ENCODE results near the gene CLCF1.
"Not testable (repeated sequence)": the region's sequence is repeated elsewhere in the genome, so short reads cannot be mapped to it uniquely, and the experiment has no call there.

CLCF1 gene

GRCh38 chr11:67408437-67409200, 35.2 kb upstream of the CLCF1 start:
- DNase-seq, result peak; percentile 46

DNA sequence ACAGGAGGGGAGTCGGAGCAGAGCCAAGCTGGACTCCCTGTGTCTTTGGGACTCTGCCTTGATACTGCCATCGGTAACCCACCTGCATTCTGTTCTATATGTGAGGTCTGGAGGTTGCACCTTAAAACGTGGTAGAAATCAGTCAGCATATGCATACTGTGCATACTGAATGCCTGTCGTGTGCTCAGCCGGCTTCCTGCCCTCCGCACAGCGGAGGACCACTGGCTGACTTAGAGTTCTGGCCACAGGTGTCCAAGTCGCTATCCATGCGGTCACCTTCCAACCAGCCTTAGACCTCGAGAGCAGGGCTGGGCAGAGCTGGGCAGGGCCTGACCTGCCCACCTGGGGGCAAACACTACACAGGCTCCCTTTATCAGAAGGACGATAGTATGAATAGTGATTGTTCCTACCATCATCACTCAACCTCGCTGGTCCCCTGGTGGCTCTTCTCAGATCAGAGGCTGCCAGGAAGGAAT, 34.3 kb upstream of the CLCF1 start:
- DNase-seq, result no peak

- DNase-seq, result no peak
Observed at GRCh38 chr11:67406969-67407687, 33.7 kb upstream of the CLCF1 start.

DNA sequence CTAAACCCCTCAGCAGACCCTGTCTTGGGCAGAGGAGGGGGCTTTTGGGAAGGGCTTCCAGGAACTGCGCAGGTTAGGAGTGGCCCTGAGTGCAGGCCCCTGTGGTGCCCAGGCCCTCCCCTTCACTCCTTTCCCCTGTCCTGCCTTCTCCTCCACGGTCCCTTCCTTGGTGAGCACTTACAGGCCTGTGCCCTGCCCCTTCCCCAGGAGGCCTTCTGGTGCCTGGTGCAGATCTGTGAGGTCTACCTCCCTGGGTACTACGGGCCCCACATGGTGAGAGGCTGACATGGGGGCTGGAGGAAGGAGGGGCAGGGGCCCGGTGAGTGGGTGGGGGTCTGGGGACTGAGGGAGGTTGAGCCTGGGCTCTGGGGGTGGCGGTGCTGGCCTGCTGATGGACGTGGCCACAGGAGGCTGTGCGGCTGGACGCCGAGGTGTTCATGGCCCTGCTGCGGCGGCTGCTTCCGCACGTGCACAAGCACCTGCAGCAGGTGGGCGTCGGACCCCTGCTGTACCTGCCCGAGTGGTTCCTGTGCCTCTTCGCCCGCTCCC, 33.1 kb upstream of the CLCF1 start:
- DNase-seq, result no peak

GRCh38 chr11:67405688-67406339, 32.4 kb upstream of the CLCF1 start:
- DNase-seq, result no peak

DNA sequence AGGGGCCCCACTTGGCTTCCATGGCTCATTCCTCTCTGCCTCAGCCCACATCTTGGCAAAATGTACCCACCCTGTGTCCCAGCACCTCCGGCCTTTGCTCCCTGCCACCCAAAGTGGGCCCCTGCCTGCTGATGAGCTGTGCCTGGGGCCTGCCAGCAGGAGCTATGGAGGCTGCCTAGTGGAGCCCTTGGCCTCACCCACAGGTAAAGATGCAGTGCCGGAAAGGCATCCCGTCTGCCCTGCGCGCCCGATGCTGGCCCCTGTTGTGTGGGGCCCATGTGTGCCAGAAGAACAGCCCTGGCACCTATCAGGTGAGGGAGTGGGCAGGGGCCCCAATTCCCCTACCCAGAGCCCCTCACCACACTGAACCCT, 31.8 kb upstream of the CLCF1 start:
- no peak for DNase-seq

DNA sequence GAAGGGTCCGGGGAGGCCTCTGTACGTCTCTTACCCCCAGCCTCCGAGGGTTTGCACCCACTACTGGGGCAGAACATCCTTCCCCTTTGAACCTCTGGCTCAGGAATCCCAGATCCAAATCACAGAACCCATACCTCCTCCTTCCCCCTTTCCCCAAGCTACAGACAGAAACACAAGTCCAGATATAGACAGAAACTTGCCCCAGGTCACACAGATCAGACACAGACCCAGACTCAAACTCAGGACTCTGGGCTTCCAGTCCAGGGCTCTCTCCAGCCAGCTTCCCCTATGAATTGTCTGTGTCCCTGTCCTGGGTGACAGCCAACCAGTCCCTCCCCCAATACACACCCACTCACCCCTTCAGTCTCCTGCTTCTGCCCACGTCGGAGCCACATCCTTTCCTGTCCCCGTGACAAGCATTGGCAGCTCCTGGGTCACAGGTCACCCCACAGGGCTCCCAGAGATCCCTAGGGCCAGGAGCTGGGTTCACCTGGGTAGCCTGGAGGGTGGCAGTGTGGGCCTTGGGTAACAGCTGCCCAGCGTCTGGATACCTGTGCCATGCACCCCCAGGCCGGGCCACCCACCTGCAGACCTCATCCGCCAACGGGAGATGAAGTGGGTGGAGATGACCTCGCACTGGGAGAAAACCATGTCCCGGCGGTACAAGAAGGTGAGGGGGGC, 31.3 kb upstream of the CLCF1 start:
- DNase-seq, result peak; percentile 77

DNA sequence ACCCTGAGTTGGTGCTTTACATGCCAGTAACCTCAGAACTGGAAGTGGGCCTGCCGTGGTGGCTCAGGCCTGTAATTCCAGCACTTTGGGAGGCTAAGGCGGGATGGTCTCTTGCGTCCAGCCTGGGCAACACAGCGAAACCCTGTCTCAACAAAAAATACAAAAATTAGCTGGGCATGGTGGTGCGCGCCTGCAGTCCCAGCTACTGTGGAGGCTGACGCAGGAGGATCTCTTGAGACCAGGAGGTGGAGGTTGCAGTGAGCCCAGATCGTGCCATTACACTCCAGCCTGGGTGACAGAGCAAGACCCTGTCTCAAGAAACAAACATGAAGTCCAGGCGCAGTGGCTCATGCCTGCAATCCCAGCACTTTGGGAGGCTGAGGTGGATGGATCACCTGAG, 29.7 kb upstream of the CLCF1 start:
- DNase-seq, result not testable (repeated sequence)

- not testable (repeated sequence) for DNase-seq
Observed at GRCh38 chr11:67402192-67402839, 28.9 kb upstream of the CLCF1 start.

GRCh38 chr11:67401495-67402191, 28.2 kb upstream of the CLCF1 start, which contains the start of gene PPP1CA:
Gene PPP1CA (minus strand): TSS chr11:67401858. CDS start chr11:67401782, 76 bp downstream.
- peak; percentile 92 for DNase-seq

DNA sequence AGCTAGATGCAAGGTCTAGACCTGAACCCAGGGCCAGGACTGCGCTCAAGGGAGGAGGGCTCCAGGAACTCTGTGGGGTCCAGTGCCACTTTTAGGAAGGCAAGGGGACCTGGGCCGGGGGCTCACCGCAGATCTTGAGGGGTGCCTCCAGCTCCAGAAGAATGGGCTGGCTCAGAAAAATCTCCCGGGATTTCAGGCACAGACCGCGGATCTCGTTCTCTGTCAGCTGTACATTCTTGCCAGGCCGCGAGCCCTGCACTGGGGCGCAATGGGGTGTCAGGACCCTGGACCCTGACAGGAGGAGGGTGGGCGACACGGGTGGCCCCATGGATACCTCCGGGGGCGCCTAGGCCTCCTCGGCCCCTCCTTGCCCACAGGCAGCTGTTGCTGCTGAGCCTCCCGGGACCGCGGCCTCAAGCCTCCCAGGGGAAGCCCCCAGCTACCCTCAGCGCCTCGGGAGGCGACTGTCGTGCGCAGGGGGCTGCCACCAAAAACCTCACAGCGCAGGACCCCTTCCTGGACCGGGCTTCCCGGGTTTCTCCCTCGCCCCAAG, 27.6 kb upstream of the CLCF1 start:
- DNase-seq, result no peak

GRCh38 chr11:67400251-67400941, 27.0 kb upstream of the CLCF1 start:
- no peak for DNase-seq

GRCh38 chr11:67398661-67399563, 25.5 kb upstream of the CLCF1 start:
- no peak for DNase-seq

- no peak for DNase-seq
Observed at GRCh38 chr11:67397986-67398660, 24.7 kb upstream of the CLCF1 start.

DNA sequence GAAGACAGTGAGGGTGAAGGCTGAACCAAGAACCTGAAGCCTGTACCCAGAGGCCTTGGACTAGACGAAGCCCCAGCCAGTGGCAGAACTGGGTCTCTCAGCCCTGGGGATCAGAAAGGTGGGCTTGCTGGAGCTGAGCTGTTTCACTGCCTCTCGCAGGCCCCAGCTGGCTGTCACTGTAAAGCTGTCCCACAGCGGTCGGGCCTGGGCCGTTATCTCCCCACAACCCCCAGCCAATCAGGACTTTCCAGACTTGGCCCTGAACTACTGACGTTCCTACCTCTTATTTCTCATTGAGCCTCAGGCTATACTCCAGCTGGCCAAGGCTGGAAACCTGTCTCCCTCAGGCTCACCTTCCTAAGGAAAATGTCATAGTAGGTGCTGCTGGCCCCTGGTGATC, 24.1 kb upstream of the CLCF1 start:
- DNase-seq, result no peak

- no peak for DNase-seq
Observed at GRCh38 chr11:67396587-67397389, 23.4 kb upstream of the CLCF1 start.

GRCh38 chr11:67396259-67396581, 22.8 kb upstream of the CLCF1 start:
- DNase-seq, result no peak

- DNase-seq, result no peak
Observed at GRCh38 chr11:67395555-67396258, 22.3 kb upstream of the CLCF1 start.

All from activated CD4-positive, alpha-beta T cell treated with anti-CD3 and anti-CD28 coated beads, Interleukin-2, amount 50 U/mL, for 16 hours (primary cell).